HEK293 (cell line): ENCODE results near the gene AHCYL1.

Experiments
- CTCF ChIP-seq: fragments of 450-650 bp; formaldehyde crosslinking; IDR thresholded peaks from 2 replicates; pipeline ENCODE4 v1.5.1; 2016; ENCODE audit warnings: missing biosample characterization, missing genetic modification characterization
- PRDM4 ChIP-seq: fragments of 450-650 bp; formaldehyde crosslinking; IDR thresholded peaks from 2 replicates; pipeline ENCODE4 v1.5.1; 2017; ENCODE audit warnings: missing biosample characterization, missing genetic modification characterization
- SCRT2 ChIP-seq: fragments of 450-650 bp; formaldehyde crosslinking; IDR thresholded peaks from 2 replicates; pipeline ENCODE4 v1.5.1; 2016; ENCODE audit warnings: missing biosample characterization, missing genetic modification characterization
- SP2 ChIP-seq: fragments of 450-650 bp; formaldehyde crosslinking; IDR thresholded peaks from 2 replicates; pipeline ENCODE4 v1.5.1; 2016; ENCODE audit warnings: missing biosample characterization, missing genetic modification characterization
- ZBTB1 ChIP-seq: fragments of 450-650 bp; formaldehyde crosslinking; IDR thresholded peaks from 2 replicates; pipeline ENCODE4 v1.5.1; 2016; ENCODE audit warnings: missing biosample characterization, missing genetic modification characterization
- ZNF10 ChIP-seq: fragments of 450-650 bp; formaldehyde crosslinking; IDR thresholded peaks from 2 replicates; pipeline ENCODE4 v1.5.1; 2017; ENCODE audit warnings: missing biosample characterization, missing genetic modification characterization
- ZNF133 ChIP-seq: fragments of 450-650 bp; formaldehyde crosslinking; IDR thresholded peaks from 2 replicates; pipeline ENCODE4 v1.5.1; 2016; ENCODE audit warnings: missing biosample characterization, missing genetic modification characterization
- ZNF660 ChIP-seq: fragments of 450-650 bp; IDR thresholded peaks from 2 replicates; pipeline ENCODE4 v1.5.1; 2018; ENCODE audit warnings: missing biosample characterization, mild to moderate bottlenecking, missing genetic modification characterization
- ZNF707 ChIP-seq: fragments of 450-650 bp; formaldehyde crosslinking; IDR thresholded peaks from 2 replicates; pipeline ENCODE4 v1.5.1; 2016; ENCODE audit warnings: missing biosample characterization, missing genetic modification characterization

- no peak for TF ChIP-seq ZNF10 (tag by site-specific recombination)
- TF ChIP-seq ZNF133 (tag by site-specific recombination): no peak
- no peak for TF ChIP-seq SP2 (tag by site-specific recombination)
- no peak for TF ChIP-seq CTCF
- no peak for TF ChIP-seq PRDM4
- TF ChIP-seq ZNF707 (tag by site-specific recombination): no peak
- TF ChIP-seq ZNF660 (tag by site-specific recombination): no peak
- no peak for TF ChIP-seq SCRT2 (tag by site-specific recombination)
- TF ChIP-seq ZBTB1 (tag by site-specific recombination): no peak
These were observed 34.5 kb upstream of the AHCYL1 start for GRCh38 chr1:109950038-109950437.
